HG03469 (cell line): ENCODE results near the gene HLCS.

Experiments used
- ATAC-seq: cut with Tn5 transposase; IDR thresholded peaks from one replicate; pipeline ENCODE4 v1.9.1; 2021; ENCODE audit warnings: mild to moderate bottlenecking, moderate library complexity, moderate number of reproducible peaks; ENCODE audit not compliant: unreplicated experiment

HLCS gene

GRCh38 chr21:36708286-36709029 is 258.0 kb downstream of the HLCS start:
- ATAC-seq: no peak

- ATAC-seq: no peak
Observed at GRCh38 chr21:36707763-36708285, 258.6 kb downstream of the HLCS start.

- no peak for ATAC-seq
Observed at GRCh38 chr21:36706951-36707762, 259.3 kb downstream of the HLCS start.

GRCh38 chr21:36706482-36706852 is 260.0 kb downstream of the HLCS start:
- ATAC-seq: no peak

GRCh38 chr21:36705679-36706481 is 260.6 kb downstream of the HLCS start:
- no peak for ATAC-seq

- no peak for ATAC-seq
Observed at GRCh38 chr21:36704958-36705678, 261.4 kb downstream of the HLCS start.

- no peak for ATAC-seq
Observed at GRCh38 chr21:36704281-36704957, 262.1 kb downstream of the HLCS start.

GRCh38 chr21:36703626-36704280 is 262.7 kb downstream of the HLCS start:
- no peak for ATAC-seq

- no peak for ATAC-seq
Observed at GRCh38 chr21:36703123-36703522, 263.3 kb downstream of the HLCS start.

- ATAC-seq: no peak
Observed at GRCh38 chr21:36702622-36702968, 263.9 kb downstream of the HLCS start.

- no peak for ATAC-seq
Observed at GRCh38 chr21:36701756-36702621, 264.5 kb downstream of the HLCS start.

- no peak for ATAC-seq
Observed at GRCh38 chr21:36700971-36701755, 265.3 kb downstream of the HLCS start.
